B cell (primary cell): ENCODE results near the gene RRN3. TPM values are rescaled to one million over a fixed set of nuclear protein-coding genes. Genes with fewer than 3 reads are reported as not detected.

Experiments used
- ATAC-seq: fragments of 200-7000 bp; cut with Tn5 transposase; one replicate; pipeline ENCODE4 v1.10.0; 2021; ENCODE audit warnings: low read depth, mild to moderate bottlenecking, moderate number of reproducible peaks, moderate library complexity
- CTCF ChIA-PET: fragments of 350-600 bp; sonication (Branson Sonifier 250); formaldehyde crosslinking; loops from one replicate; lab custom pipeline; 2021; ENCODE audit warnings: antibody characterized with exemption, inconsistent platforms; lab: Charles Lee
- POLR2A ChIA-PET: fragments of 350-600 bp; sonication (Branson Sonifier 250); formaldehyde crosslinking; loops from one replicate; lab custom pipeline; 2021; ENCODE audit warnings: antibody characterized with exemption; lab: Charles Lee
- DNase-seq: peaks from one replicate; pipeline ENCODE4 v3.0.0; 2013
- H2AFZ ChIP-seq: 2 replicates; pipeline ENCODE4 v1.6.1; 2012; ENCODE audit warnings: mild to moderate bottlenecking, low read depth, low read length; ENCODE audit not compliant: insufficient read depth, poor library complexity, severe bottlenecking
- H3K27ac ChIP-seq, 2 donors: 1 replicate in 1 of 2; 2 replicates in 1 of 2; pipeline ENCODE4 v1.5.1; 2012 to 2013; ENCODE audit warnings: low read length in 2 of 2, mild to moderate bottlenecking in 2 of 2, moderate library complexity in 1 of 2
- H3K27me3 ChIP-seq, 4 experiments: fragments of 200-600 bp in 1 of 4; sonication (generic) in 1 of 4; replicated peaks in 1 of 4; 1 replicate in 2 of 4; 2 replicates in 2 of 4; pipeline versions ENCODE4 v1.6.1 to v1.7.0; 2013 to 2016; ENCODE audit warnings: low read length in 3 of 4, mild to moderate bottlenecking in 2 of 4, mixed read lengths in 1 of 4, moderate library complexity in 1 of 4; ENCODE audit not compliant: insufficient read depth in 4 of 4, control insufficient read depth in 3 of 4; ENCODE audit errors: control extremely low read depth in 1 of 4
- H3K36me3 ChIP-seq, 2 experiments: replicated peaks in 1 of 2; 1 replicate in 1 of 2; 2 replicates in 1 of 2; pipeline versions ENCODE4 v1.6.1 to v1.7.1; 2013; ENCODE audit warnings: low read length in 1 of 2; ENCODE audit not compliant: insufficient read depth in 2 of 2, control insufficient read depth in 1 of 2; ENCODE audit errors: control extremely low read depth in 1 of 2, extremely low read depth in 1 of 2
- H3K4me1 ChIP-seq, 2 donors: fragments of 200-600 bp in 1 of 2; sonication (generic) in 1 of 2; 1 replicate in 1 of 2; 2 replicates in 1 of 2; pipeline versions ENCODE4 v1.5.1 to v1.6.1; 2013 to 2017; ENCODE audit warnings: low read length in 2 of 2; ENCODE audit not compliant: control insufficient read depth in 2 of 2, insufficient read depth in 2 of 2
- H3K4me2 ChIP-seq: replicated peaks from 2 replicates; pipeline ENCODE3; 2012; ENCODE audit warnings: mild to moderate bottlenecking, low read depth, low read length; ENCODE audit not compliant: poor library complexity, severe bottlenecking
- H3K4me3 ChIP-seq, 5 experiments: fragments of 200-600 bp in 1 of 5; sonication (generic) in 1 of 5; 1 replicate in 3 of 5; 2 replicates in 2 of 5; pipeline versions ENCODE4 v1.5.1 to v1.7.0; 2011 to 2016; ENCODE audit warnings: low read length in 4 of 5, mild to moderate bottlenecking in 4 of 5, low read depth in 2 of 5, control low read depth in 1 of 5, moderate library complexity in 1 of 5; ENCODE audit not compliant: insufficient read depth in 1 of 5; ENCODE audit errors: control extremely low read depth in 1 of 5, extremely low read depth in 1 of 5
- H3K79me2 ChIP-seq: fragments of 200-600 bp; sonication (generic); one replicate; pipeline ENCODE4 v1.6.0; 2016; ENCODE audit warnings: low read length; ENCODE audit not compliant: control insufficient read depth, insufficient read depth
- H3K9ac ChIP-seq: fragments of 200-600 bp; sonication (generic); 2 replicates; pipeline ENCODE4 v1.6.1; 2017; ENCODE audit warnings: mild to moderate bottlenecking, low read length, moderate library complexity
- H3K9me3 ChIP-seq, 3 donors: one replicate each; pipeline versions ENCODE4 v1.6.1 to v1.7.1; 2013; ENCODE audit warnings: low read length in 2 of 3; ENCODE audit not compliant: control insufficient read depth in 2 of 3, insufficient read depth in 1 of 3; ENCODE audit errors: control extremely low read depth in 1 of 3
- H4K20me1 ChIP-seq: 2 replicates; pipeline ENCODE4 v1.6.0; 2012; ENCODE audit warnings: mild to moderate bottlenecking, low read length; ENCODE audit not compliant: insufficient read depth, control insufficient read depth, poor library complexity, severe bottlenecking
- H3K27ac Mint-ChIP-seq: one replicate; pipeline ENCODE4 v1.8.0; 2021; ENCODE audit warnings: mixed read lengths
- H3K27me3 Mint-ChIP-seq: one replicate; pipeline ENCODE4 v1.8.0; 2021; ENCODE audit warnings: mixed read lengths
- H3K4me1 Mint-ChIP-seq: one replicate; pipeline ENCODE4 v1.8.0; 2021; ENCODE audit warnings: mixed read lengths
- H3K4me3 Mint-ChIP-seq: one replicate; pipeline ENCODE4 v1.8.0; 2021; ENCODE audit warnings: mixed read lengths
- H3K9me3 Mint-ChIP-seq: one replicate; pipeline ENCODE4 v1.8.0; 2022; ENCODE audit warnings: mixed read lengths; ENCODE audit not compliant: insufficient read depth
- EZH2 ChIP-seq: IDR thresholded peaks from 2 replicates; pipeline ENCODE4 v1.6.1; 2012; ENCODE audit warnings: borderline replicate concordance, low read depth, mild to moderate bottlenecking, moderate library complexity, low read length; ENCODE audit not compliant: insufficient read depth, poor library complexity, severe bottlenecking
- WGBS: methylation state at CpG from one replicate; pipeline ENCODE4 v1.1.5; 2013; ENCODE audit warnings: missing lambda C conversion rate; ENCODE audit not compliant: insufficient coverage; 5-methylcytosine and 5-hydroxymethylcytosine counted together
- intact Hi-C: fragments of 100-400 bp; cut with micrococcal nuclease; formaldehyde crosslinking; loops from one replicate; pipeline ENCODE4 v1.10.0; 2022
- polyA plus RNA-seq: library from polyadenylated mRNA; depleted of rRNA; stranded (reverse); fragments of >200 nt; gene quantifications from 2 replicates; pipeline ENCODE4 v1.2.3, GENCODE V29; 2012
- total RNA-seq, 2 donors: library from RNA; stranded (reverse); fragments of 120-200 nt in 1 of 2; gene quantifications; 1 replicate in 1 of 2; 2 replicates in 1 of 2; pipeline versions ENCODE4 v1.2.3 to v1.2.4, GENCODE V29; 2013 to 2022
- TF ChIP-seq, protein P1 (sequence below): fragments of 200-600 bp; IDR thresholded peaks from one replicate; pipeline ENCODE4 v1.8.0; 2022; ENCODE audit warnings: antibody characterized with exemption, mild to moderate bottlenecking

RRN3 gene
- total and polyA plus RNA-seq, 2 donors (not counting 1 experiment from before 2014, with no cell fraction given): 11.7 to 34.6 TPM

DNA sequence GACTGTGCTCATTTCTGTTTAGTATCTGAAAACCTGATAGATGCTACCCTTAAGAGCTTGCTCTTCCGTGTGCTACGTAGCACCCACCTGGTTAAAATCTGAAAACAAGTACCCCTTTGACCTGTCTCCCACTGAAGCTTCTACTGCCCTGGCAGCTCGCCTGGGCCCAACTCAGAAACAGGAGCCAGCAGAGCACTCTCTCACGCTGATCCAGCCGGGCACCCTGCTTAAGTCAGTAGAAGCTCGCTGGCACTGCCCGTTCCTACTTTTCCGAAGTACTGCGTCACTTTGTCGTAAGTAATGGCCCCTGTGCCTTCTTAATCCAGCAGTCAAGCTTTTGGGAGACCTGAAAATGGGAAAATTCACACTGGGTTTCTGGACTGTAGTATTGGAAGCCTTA is 57.1 kb downstream of the RRN3 start:
- H3K27ac Mint-ChIP-seq: no peak overlapping the region
- ATAC-seq: no peak

DNA sequence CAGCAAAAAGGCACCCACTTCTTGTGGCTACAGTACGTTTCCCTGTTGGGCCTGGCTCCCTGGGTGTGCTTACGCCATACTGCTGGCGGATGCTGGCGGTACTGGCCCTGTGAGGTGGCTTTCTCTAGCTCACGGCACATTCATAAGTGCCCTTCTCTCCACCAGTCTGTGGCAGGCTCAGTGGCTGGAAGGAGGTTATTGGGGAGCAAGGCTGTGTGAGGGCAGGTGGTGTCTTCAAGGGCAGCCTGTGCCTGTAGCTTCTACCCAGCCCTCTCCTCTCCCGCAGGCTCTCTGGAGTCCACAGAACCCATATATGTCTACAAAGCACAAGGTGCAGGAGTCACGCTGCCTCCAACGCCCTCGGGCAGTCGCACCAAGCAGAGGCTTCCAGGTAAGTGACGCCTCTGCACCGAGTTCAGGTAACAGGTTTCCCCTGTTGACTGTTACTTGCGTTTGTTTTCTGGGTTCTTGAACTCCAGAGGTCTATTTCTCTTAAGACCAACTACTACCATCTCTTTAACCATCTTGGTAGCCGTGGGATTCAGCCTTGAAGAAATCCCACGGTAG is 58.8 kb downstream of the RRN3 start:
- intact Hi-C loops: no loop called here
- no peaks in the 10 kb centered on the region for H3K79me2 ChIP-seq
- POLR2A ChIA-PET: no interaction called here
- H3K27ac ChIP-seq: no peak overlapping the region
- no peaks in the 10 kb centered on the region for H4K20me1 ChIP-seq
- H3K4me1 Mint-ChIP-seq: no peaks in the 10 kb centered on the region
- H3K9me3 Mint-ChIP-seq: no peaks in the 10 kb centered on the region
- no peak for DNase-seq
- no peaks in the 10 kb centered on the region for H3K27me3 ChIP-seq
- 89% methylated on average over 10 of the region's 15 CpGs for WGBS
- H3K9me3 ChIP-seq: no peaks in the 10 kb centered on the region
- H3K4me2 ChIP-seq: no peak overlapping the region
- CTCF ChIA-PET: no interaction called here
- TF ChIP-seq, protein P1, sequence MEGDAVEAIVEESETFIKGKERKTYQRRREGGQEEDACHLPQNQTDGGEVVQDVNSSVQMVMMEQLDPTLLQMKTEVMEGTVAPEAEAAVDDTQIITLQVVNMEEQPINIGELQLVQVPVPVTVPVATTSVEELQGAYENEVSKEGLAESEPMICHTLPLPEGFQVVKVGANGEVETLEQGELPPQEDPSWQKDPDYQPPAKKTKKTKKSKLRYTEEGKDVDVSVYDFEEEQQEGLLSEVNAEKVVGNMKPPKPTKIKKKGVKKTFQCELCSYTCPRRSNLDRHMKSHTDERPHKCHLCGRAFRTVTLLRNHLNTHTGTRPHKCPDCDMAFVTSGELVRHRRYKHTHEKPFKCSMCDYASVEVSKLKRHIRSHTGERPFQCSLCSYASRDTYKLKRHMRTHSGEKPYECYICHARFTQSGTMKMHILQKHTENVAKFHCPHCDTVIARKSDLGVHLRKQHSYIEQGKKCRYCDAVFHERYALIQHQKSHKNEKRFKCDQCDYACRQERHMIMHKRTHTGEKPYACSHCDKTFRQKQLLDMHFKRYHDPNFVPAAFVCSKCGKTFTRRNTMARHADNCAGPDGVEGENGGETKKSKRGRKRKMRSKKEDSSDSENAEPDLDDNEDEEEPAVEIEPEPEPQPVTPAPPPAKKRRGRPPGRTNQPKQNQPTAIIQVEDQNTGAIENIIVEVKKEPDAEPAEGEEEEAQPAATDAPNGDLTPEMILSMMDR: no peak
- no peak for TF ChIP-seq EZH2
- peaks cover 15 to 92% of the 10 kb centered on the region in 2 experiments for H3K36me3 ChIP-seq
- no peak overlapping the region for H2AFZ ChIP-seq
- no peak overlapping the region for H3K9ac ChIP-seq
- H3K27ac Mint-ChIP-seq: no peak overlapping the region
- H3K4me3 ChIP-seq: no peak overlapping the region
- H3K27me3 Mint-ChIP-seq: no peaks in the 10 kb centered on the region
- no peaks in the 10 kb centered on the region for H3K4me1 ChIP-seq
- no peak overlapping the region for H3K4me3 Mint-ChIP-seq
- no peak for ATAC-seq

More for the DNA sequence above, 57.1 kb downstream of the RRN3 start:
- Histone ChIP-seq H3K4me3 (no peak overlapping the region), H3K79me2 (no peaks in the 10 kb centered on the region), H2AFZ (no peak overlapping the region), H3K27me3 (no peaks in the 10 kb centered on the region), H3K9ac (no peak overlapping the region), H3K4me2 (no peak overlapping the region), H3K9me3 (no peaks in the 10 kb centered on the region), H3K27ac (no peak overlapping the region), H3K36me3 (peaks cover 16 to 93% of the 10 kb centered on the region in 2 experiments), H3K4me1 (no peaks in the 10 kb centered on the region), H4K20me1 (no peaks in the 10 kb centered on the region)
- ChIA-PET CTCF (no interaction called here), POLR2A (no interaction called here)
- WGBS: 95% methylated on average over 8 of the region's 10 CpGs
- no peak overlapping the region for H3K4me3 Mint-ChIP-seq
- no peaks in the 10 kb centered on the region for H3K27me3 Mint-ChIP-seq
- H3K9me3 Mint-ChIP-seq: no peaks in the 10 kb centered on the region
- no peaks in the 10 kb centered on the region for H3K4me1 Mint-ChIP-seq
- TF ChIP-seq, protein P1: no peak
- TF ChIP-seq EZH2: no peak
- intact Hi-C loops: no loop called here
- no peak for DNase-seq
